ENCODE results near the gene SNAPC5. TPM values are rescaled to one million over a fixed set of nuclear protein-coding genes. Genes with fewer than 3 reads are reported as not detected.

SNAPC5 gene
- total and polyA plus RNA-seq, 2 of the 4 experiments (the other 2 are of a cell fraction) = 25.9 to 26.3 TPM

DNA sequence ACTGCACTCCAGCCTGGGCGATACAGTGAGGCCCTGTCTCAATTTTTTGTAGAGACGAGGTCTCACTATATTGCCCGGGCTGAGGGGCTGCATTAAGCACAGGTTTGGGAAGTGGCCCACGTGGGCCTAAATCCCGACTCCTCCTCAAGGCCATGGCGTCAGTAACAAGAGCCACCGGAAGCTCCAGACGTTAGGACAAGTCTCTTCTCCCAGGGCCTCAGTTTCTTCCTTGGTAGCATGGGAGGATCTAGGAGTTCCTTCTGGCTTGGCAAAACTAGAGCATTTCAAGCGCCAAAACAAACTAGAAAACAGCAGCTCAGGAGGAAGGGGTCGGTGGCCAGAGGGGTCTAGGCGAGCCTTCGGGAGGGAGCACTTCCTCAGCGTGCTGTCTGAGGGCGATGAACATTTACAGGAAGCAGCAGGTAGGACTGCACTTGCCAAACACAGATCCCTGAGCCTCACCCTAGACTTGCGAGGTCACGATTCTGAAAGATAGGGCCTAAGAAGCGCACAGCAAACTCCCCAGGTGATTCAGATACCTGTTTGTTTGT, 536 bp downstream of the SNAPC5 start:
- Histone ChIP-seq H3K14ac (replicated peaks; ENCODE audit: low read depth, low read length) (peak overlapping the region; percentile 85), H3K9me3 (ENCODE audit: control insufficient read depth, insufficient read depth, low read length) (no peaks in the 10 kb centered on the region), H3K36me3 (ENCODE audit: control insufficient read depth, insufficient read depth, low read length) (peaks cover 33% of the 10 kb centered on the region), H3K4me3 (ENCODE audit: insufficient read depth, low read depth, low read length) (peak overlapping the region; percentile 78), H3K9me1 (ENCODE audit: insufficient read depth, low read length) (no peaks in the 10 kb centered on the region), H2BK20ac (ENCODE audit: low read depth, low read length) (no peak overlapping the region), H2AK9ac (replicated peaks; ENCODE audit: low read depth, low read length, poor library complexity) (peak overlapping the region; percentile 98), H2AFZ (replicated peaks; ENCODE audit: low read length, poor library complexity) (peak overlapping the region; percentile 93), H3K9ac (ENCODE audit: low read depth, low read length) (peak overlapping the region; percentile 83), H2BK120ac (ENCODE audit: low read depth, low read length) (no peak overlapping the region), H4K8ac (ENCODE audit: low read depth in 2 of 2, low read length in 2 of 2) (peak overlapping the region; percentile 83 to 99), H3K27me3 (ENCODE audit: control insufficient read depth, insufficient read depth, low read length) (no peaks in the 10 kb centered on the region), H3K56ac (ENCODE audit: extremely low read depth, insufficient read depth, low read length) (peak overlapping the region; percentile 83), H4K91ac (ENCODE audit: insufficient read depth, low read depth, low read length) (peak overlapping the region; percentile 63), H4K20me1 (ENCODE audit: insufficient read depth, low read length) (peaks cover 38% of the 10 kb centered on the region), H2BK5ac (ENCODE audit: low read depth, low read length, poor library complexity, severe bottlenecking) (peak overlapping the region; percentile 39), H2AK5ac (ENCODE audit: low read depth, low read length) (peak overlapping the region; percentile 77), H4K5ac (ENCODE audit: low read depth, low read length) (peak overlapping the region; percentile 38), H3K18ac (ENCODE audit: low read depth, low read length) (no peak overlapping the region), H3K27ac (ENCODE audit: insufficient read depth, low read length) (peak overlapping the region; percentile 78), H2BK15ac (ENCODE audit: low read depth, low read length) (no peak overlapping the region), H3K79me1 (ENCODE audit: low read depth in 1 of 2, low read length in 2 of 2) (peaks cover 15 to 31% of the 10 kb centered on the region in 2 experiments), H3K4ac (ENCODE audit: low read depth, low read length) (peak overlapping the region; percentile 78), H3K23ac (ENCODE audit: low read depth, low read length) (peak overlapping the region; percentile 69; the same call in 1 of the 2 replicates), H3K4me2 (ENCODE audit: low read depth, low read length) (peak overlapping the region; percentile 81), H3K4me1 (ENCODE audit: control insufficient read depth, insufficient read depth, low read length) (no peaks in the 10 kb centered on the region)
- DNase-seq = no peak
- ChIA-PET CTCF (interaction anchor here (0.7 to 2.5 kb wide), 6 partner anchors 13 to 118 kb away, joined by 3 to 10 read pairs (median 3); partner anchors contain the start of gene MAP2K1), POLR2A (ENCODE audit: unreplicated experiment) (no interaction called here)
- no TSS peak for BruUV-seq (replicated peaks)
- peak; percentile 12 for ATAC-seq (ENCODE audit: low read depth)
- intact Hi-C loops (cut with micrococcal nuclease) (loop anchor here (1.0 to 5.0 kb wide), 2 partner anchors 111 to 245 kb away; partner anchors contain the start of genes MAP2K1 and MEGF11), in situ Hi-C loops (cut with MboI; ENCODE audit: low sequenced_read_pairs) (loop anchor here (25.0 kb wide), 1 partner anchor 585 kb away; no protein-coding TSS in a partner anchor), dilution Hi-C loops (cut with HindIII; ENCODE audit: low sequenced_read_pairs, unreplicated experiment) (no loop called here)
- TF ChIP-seq ELK1 (IDR thresholded peaks at IDR 0.05; ENCODE audit: borderline replicate concordance, low read depth, low read length) (no peak), MXI1 (IDR thresholded peaks at IDR 0.05; ENCODE audit: borderline replicate concordance, low read depth, low read length) (no peak), MAFK (IDR thresholded peaks at IDR 0.05; ENCODE audit: low read depth, low read length) (no peak), CEBPB (IDR thresholded peaks at IDR 0.05; ENCODE audit: low read depth, low read length) (no peak), FOS (IDR thresholded peaks at IDR 0.05; ENCODE audit: low read depth, low read length) (no peak), RFX5 (IDR thresholded peaks at IDR 0.05; ENCODE audit: low read depth, low read length) (no peak), RAD21 (IDR thresholded peaks at IDR 0.05; ENCODE audit: low read length) (no peak), USF2 (IDR thresholded peaks at IDR 0.05; ENCODE audit: low read depth, low read length) (no peak), RCOR1 (IDR thresholded peaks at IDR 0.05; ENCODE audit: insufficient replicate concordance, low read length) (no peak), SMC3 (IDR thresholded peaks at IDR 0.05; ENCODE audit: low read depth, low read length) (no peak), MAZ (IDR thresholded peaks at IDR 0.05; ENCODE audit: borderline replicate concordance, low read depth, low read length) (no peak), POLR2A (IDR thresholded peaks at IDR 0.05; ENCODE audit: low read depth, low read length) (no peak), BHLHE40 (IDR thresholded peaks at IDR 0.05; ENCODE audit: low read depth, low read length) (no peak)
- TF ChIP-seq, protein P1, sequence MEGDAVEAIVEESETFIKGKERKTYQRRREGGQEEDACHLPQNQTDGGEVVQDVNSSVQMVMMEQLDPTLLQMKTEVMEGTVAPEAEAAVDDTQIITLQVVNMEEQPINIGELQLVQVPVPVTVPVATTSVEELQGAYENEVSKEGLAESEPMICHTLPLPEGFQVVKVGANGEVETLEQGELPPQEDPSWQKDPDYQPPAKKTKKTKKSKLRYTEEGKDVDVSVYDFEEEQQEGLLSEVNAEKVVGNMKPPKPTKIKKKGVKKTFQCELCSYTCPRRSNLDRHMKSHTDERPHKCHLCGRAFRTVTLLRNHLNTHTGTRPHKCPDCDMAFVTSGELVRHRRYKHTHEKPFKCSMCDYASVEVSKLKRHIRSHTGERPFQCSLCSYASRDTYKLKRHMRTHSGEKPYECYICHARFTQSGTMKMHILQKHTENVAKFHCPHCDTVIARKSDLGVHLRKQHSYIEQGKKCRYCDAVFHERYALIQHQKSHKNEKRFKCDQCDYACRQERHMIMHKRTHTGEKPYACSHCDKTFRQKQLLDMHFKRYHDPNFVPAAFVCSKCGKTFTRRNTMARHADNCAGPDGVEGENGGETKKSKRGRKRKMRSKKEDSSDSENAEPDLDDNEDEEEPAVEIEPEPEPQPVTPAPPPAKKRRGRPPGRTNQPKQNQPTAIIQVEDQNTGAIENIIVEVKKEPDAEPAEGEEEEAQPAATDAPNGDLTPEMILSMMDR (conservative IDR thresholded peaks at IDR 0.05; ENCODE audit: low read depth, low read length) = no peak
- 94% methylated on average over 2 of the region's 17 CpGs; no CpG with 5 or more reads in 1 of the 2 experiments for WGBS, 2 experiments (ENCODE audit: extremely low coverage in 2 of 2, insufficient read length in 1 of 2)

Data from IMR-90 (cell line).